Amygdala (tissue), 56 donors: ENCODE data around the gene TBC1D2.

Source experiments
- DNase-seq, 56 donors: peaks; one replicate each; lab custom pipeline; 2025; lab: John Stamatoyannopoulos, UW

Gene TBC1D2

DNA sequence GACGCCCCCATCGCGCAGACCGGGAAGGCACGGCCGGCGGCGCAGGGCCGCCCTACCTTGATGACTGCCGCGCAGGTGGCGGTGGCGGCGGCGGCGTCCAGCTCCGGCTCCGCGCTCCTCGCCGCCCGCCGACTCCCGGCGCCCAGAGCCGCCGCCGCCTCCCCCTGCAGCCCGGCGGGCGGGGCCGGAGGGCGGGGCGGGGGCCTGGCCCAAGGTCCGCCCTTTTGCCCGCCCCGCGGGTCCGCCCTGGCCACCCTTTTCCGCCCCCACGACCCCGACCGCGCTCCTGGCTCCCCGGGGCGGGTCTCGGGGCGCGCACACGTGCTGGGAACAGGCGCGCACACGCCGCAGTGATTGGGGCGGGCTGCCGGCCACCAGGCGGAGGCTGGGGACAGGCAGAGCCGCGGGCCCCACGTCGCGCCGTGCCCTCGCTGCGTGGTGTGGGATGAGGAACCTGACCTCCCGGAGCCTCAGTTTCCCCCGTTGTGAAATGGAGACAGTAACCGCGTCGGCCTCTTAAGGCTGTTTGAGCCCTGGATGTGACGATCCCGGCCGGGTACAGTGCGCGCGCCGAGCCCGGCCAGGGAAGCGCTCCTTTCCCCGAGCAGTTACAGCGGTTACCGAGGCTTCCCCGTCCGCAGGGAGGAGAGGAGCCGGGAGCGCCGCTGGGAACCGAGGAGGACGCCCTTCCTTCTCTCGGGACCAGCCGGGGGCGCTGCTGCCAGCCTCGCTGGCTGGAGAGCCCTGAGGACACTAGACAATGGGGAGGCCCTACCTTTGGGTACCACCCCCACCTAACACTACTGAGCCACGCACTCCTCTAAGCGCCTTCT is 62.7 kb downstream of the TBC1D2 start, which contains the start of gene CORO2A:
Gene CORO2A (minus strand): TSS at position 135 of the 833 bp plus-strand sequence. CDS start 34,977 bp downstream, outside the sequence.
- DNase-seq: peak in 30 of 56 donors; percentile 16 to 74 (median 44)

DNA sequence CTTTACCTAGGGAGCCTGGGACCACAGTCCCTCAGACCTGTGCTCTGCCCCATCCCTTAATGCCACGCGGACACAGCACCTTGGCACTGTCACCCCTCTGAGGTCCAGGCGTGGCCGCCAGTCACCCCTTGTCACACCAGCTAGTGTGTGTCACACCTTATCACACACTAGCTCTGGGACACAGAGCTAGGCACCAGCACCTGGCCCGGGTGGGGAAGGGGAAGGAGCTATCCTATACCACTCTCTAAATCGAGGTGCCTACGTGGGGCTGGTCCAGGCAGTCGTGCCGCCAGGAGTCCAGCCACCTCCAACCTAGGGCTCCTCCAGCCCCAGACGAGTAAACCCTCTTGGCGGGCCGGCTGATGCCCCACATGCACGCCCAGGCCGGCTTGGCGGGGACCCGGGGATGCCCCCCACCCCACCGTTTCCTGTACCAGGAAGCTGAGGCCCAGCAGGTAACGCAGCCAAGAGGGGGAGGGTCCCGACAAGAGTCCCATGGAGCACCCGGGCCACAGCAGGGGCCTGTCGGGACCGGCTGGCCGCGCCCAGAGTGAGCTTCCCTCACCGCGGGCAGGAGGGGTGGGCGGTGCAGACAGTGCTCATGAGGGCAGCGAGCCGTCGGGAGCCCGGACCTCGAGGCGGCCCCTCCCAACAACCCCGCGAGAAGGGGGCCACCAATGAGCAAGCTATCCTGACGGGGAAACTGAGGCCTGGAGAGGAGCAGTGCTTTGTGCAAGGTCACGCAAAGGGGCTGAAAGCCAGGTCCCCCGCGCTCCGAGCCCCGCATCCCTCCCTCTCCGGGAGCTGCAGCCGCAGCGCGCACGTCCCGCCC is 63.6 kb downstream of the TBC1D2 start:
- DNase-seq: peak in 2 of 56 donors; percentile 3 to 54

DNA sequence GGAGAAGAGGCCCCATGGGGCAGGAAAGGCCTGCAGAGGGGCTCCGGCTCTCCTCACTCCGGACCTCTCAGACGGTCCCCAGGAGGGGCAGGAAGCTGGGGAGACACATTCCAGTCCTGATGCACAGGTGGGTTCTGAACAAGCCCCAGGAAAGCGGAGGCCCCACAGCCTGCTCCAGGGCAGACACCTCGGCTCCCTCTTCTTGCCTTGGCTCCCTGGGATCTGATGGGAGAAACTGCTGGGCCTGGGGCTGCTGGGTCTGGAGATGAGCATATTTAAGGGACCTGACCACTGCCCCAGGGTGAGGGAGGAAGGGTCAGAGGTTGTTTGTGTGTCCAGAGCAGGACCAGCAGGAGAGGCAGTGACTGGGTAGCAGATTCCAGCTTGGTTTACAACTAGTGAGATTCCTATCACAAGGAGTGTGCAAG is 64.3 kb downstream of the TBC1D2 start:
- DNase-seq: no peak

- DNase-seq: no peak
Observed at GRCh38 chr9:98190757-98191105, 64.7 kb downstream of the TBC1D2 start.

- no peak for DNase-seq
Observed at GRCh38 chr9:98189412-98189811, 66.0 kb downstream of the TBC1D2 start.

GRCh38 chr9:98187926-98188325 is 67.5 kb downstream of the TBC1D2 start:
- no peak for DNase-seq

- no peak for DNase-seq
Observed at GRCh38 chr9:98186236-98186635, 69.2 kb downstream of the TBC1D2 start.

- no peak for DNase-seq
Observed at GRCh38 chr9:98185611-98186171, 69.8 kb downstream of the TBC1D2 start.

GRCh38 chr9:98185021-98185567 is 70.4 kb downstream of the TBC1D2 start:
- DNase-seq: no peak

GRCh38 chr9:98184326-98184725 is 71.1 kb downstream of the TBC1D2 start:
- no peak for DNase-seq

GRCh38 chr9:98182889-98183599 is 72.4 kb downstream of the TBC1D2 start:
- DNase-seq: no peak

DNA sequence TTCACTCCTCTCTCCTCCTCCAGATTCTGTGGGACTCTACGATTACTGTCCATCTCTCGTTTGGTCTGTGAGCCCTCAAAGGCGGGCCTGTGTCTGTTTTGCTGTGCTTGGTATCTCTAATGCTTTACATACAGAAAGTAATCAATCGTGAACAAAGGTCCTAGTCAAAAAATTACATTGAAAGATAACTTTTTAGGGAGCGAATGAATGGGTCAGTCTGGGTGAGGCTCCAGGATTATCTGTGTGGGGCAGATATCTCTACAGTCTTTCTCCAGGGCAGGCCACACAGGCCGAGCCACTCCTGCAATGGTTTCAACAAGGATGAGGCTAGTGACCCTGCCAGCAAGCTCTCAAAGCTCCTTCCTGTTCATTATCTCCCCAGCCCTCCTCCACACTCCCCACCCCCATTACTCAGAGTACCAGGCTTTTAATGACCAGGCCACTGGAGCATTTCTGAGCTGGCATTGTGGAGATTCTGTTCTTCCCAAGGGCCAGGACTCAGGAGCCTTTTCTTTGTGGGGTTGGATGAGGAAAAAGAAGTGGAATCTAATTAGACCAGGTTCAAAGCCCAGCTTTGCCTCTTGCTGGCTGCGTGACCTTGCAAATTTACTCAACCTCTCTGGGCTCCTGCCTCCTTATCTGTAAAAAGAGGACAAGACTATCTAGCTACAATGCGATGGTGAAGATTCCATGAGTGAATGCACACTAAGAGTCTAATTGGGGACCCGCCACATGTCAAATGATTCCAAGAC is 73.2 kb downstream of the TBC1D2 start:
- no peak for DNase-seq

DNA sequence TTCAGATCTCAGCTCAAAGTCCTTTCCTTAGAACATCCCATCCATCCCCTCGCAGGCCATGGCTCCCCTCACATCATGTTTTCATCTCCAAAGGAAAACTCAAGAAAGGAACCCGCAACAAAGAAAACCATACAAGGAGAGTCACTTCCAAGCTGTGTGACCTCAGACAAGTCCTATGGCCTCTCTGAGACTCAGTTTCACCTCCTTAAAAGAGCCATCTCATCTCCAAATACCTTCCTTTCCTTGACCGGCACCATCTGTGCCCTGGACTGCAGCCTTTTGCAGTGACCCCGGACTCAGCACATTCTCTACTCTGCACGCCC is 73.7 kb downstream of the TBC1D2 start:
- DNase-seq: no peak

DNA sequence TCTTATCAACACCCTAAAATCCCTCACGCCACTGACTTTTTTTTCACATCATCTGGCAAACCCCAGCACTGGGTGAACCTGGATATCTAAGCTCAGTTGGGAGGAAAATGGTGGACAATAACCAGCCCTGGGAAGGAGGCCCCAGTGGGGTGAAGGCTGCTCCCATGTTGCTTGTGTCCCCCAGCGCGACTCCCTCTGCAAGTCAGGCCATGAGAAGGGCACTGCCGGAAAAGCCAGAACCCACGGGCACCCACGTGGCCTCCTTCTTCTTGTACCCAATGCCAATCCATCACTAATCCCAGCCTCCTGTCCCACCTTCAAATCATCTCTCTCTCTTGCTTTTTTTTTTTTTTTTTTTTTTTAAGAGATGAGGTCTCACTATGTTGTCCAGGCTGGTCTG is 74.5 kb downstream of the TBC1D2 start:
- DNase-seq: no peak

- no peak for DNase-seq
Observed at GRCh38 chr9:98178874-98179850, 76.3 kb downstream of the TBC1D2 start.

GRCh38 chr9:98176391-98177259 is 78.8 kb downstream of the TBC1D2 start:
- DNase-seq: no peak

DNA sequence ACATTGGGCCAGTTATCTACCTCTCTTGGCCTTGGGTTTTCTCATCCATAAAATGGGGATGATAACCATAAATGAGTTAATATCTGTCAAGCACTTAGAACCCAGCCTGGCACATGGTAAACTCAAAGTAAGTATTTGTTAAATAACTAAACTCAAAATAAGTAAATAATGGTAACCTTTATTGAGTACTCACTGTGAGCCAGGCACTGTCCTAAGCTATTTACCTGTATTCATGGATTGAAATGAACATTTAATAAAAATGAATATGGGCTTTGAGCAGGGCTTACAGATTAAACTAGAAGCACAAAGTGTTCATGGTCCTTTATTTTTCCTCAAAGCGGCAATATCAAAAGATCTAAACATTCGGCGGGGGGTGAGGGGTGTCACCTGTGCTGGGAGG is 79.7 kb downstream of the TBC1D2 start:
- DNase-seq: no peak
